22Rv1 (cell line): ENCODE measurements around the gene ODAD4.

Source experiments
- H3K27ac ChIP-seq: fragments of 450-650 bp; 2 replicates; pipeline ENCODE4 v1.5.1; 2017
- ZFX ChIP-seq: fragments of 450-650 bp; IDR thresholded peaks from 2 replicates; pipeline ENCODE4 v1.6.1; 2017; ENCODE audit warnings: antibody characterized with exemption, borderline replicate concordance
- TF ChIP-seq, protein P1 (sequence below): fragments of 450-650 bp; IDR thresholded peaks from 2 replicates; pipeline ENCODE4 v1.5.1; 2017; ENCODE audit warnings: mild to moderate bottlenecking

ODAD4 gene

DNA sequence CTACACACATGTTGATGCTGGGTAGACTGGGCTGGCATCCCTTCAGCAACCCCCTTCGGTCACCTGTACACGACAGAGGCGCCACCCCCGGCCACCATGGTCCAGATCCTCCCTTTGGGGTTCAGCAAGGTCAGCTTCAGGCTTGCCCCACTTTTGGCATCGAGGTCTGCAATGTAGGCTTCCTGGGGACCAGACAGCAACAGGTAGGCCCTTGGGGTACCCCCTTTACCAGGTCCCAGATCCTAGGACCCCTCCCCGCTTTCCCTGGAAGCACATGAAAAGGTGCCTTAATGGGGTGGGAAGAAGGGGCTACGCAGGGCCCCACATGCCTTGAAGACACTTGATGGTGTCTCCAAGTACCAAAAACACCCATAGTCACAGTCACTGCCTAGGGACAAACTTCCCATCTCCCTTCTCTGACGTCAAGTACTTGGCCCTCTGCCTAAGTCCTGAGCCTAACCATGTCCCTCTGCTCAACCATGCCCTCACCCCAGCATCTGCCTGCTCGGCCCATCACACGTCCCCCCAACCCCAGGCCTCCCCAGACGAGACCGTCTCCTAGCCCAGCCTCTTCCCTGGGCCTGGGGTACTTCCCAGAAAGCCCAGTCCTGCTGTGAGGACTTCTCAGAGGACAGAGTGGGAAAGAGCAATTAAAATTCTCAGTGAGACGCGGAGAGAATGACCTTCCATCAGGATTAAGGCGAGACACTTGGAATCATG lies 23.8 kb upstream of the ODAD4 start:
- no peak overlapping the region for H3K27ac ChIP-seq
- TF ChIP-seq, protein P1, sequence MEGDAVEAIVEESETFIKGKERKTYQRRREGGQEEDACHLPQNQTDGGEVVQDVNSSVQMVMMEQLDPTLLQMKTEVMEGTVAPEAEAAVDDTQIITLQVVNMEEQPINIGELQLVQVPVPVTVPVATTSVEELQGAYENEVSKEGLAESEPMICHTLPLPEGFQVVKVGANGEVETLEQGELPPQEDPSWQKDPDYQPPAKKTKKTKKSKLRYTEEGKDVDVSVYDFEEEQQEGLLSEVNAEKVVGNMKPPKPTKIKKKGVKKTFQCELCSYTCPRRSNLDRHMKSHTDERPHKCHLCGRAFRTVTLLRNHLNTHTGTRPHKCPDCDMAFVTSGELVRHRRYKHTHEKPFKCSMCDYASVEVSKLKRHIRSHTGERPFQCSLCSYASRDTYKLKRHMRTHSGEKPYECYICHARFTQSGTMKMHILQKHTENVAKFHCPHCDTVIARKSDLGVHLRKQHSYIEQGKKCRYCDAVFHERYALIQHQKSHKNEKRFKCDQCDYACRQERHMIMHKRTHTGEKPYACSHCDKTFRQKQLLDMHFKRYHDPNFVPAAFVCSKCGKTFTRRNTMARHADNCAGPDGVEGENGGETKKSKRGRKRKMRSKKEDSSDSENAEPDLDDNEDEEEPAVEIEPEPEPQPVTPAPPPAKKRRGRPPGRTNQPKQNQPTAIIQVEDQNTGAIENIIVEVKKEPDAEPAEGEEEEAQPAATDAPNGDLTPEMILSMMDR, result no peak
- TF ChIP-seq ZFX, result no peak

DNA sequence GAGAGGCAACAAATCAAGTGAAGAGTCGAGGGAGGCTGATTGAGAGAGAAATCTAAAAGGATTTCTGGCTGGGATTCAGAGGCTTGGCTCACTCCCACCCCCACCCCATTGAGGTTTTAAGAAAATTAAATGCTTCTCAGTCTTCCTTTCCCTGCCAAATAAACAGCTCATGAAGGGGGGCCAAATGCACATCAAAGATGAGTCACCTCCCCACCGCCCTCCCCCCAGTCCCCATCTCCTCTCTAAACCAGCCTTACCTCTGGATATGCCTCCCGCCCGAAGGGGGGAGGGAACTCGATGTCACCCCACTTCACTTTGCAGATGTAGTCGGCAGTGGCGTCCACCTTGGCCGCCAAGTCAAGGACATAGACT lies 23.2 kb upstream of the ODAD4 start:
- H3K27ac ChIP-seq, result no peak overlapping the region
- TF ChIP-seq, protein P1, result no peak
- no peak for TF ChIP-seq ZFX

DNA sequence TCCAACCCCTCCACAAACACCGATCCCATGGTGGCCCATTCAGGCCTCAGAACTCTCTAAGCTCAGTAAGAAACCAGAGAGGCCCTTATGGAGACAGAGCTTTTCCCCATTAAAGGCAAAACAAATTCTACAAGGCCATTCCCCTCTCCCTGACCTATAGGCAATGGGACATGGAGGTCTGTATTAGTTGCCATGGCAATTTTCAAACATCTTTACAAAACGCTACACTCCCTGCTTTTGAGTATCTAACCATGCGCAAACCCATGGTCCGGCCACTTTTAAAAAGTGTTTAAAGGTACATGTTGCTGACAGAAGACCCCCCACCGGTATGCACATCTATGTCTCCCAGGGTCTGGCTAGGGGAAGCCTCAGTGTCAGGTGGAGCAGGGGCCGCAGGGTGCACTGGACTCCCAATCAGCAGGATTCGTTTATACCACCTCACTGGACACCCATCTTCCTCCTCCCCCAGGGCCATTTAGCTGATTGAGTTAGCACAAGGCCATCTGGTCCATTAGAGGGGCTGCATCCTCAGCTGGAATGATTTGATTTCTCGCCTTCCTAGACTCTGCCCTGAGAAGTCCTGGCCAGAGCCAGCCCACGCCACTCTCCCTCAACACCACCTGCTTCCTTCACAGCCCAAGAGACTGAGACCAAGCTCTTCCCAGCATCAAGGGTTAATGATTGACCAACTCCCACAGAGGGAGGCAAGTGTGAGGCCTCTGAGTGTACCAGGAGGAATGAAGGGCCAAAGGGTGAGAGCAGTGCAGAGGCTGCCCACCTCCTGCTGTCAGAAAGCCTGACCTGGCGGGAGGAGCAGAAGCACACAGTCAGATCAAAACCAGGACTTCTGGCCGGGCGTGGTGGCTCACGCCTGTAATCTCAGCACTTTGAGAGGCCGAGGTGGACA lies 22.5 kb upstream of the ODAD4 start:
- TF ChIP-seq, protein P1, result no peak
- no peak for TF ChIP-seq ZFX
- H3K27ac ChIP-seq, result no peak overlapping the region

DNA sequence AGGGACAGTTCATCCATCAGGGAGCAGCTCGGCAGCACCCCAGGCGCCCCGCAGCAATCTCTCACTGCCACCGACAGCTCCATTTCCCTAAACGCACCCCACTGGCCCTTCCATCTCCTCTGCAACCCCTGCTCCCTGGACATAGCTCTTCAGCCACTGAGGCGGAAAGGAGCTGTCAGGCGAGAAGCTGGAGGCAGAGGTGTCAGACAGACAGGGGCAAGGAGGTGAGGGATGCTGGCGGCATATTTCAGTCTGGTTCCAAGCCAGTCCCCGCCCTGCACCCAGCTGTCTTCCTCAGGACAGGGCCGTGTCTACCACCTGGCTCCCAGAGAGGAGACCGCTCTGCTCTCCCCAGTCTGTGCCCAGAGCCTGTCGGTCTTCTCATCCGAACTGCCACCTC lies 21.3 kb upstream of the ODAD4 start:
- no peak for TF ChIP-seq ZFX
- TF ChIP-seq, protein P1, result no peak

DNA sequence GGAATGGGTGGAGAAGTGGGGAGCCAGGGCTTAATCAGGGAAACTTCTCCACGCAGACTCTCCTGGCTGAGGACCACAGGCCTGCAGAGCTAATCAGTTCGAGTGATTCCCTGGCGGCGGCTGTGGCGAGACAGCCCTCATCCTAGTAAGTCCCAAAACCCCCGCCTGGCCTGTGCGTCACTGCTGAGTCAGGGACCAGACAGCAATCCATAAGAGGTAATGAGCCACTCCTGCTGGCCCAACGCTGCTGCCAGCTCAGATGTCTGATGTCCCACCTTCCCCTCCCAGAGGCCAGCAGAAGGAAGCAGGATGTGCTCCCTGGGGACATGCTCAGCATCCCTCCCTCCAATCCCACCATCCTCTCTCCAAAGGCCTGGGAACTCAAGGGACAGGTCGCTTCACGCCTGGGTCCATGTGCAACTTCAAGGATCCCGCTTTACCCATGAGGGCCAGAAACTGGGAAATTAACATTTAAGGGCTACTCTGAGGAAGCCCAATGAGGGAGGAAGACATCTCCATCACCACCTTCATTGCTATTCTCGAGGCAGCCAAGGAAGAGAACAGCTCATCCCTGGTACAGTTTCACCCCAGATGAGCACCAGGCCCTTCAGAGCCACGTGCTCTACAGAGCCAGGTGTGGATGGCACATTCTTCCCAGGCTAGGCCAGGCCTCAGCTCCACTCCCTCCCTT lies 19.6 kb upstream of the ODAD4 start:
- H3K27ac ChIP-seq, result no peak overlapping the region
- TF ChIP-seq, protein P1, result no peak

More for the DNA sequence above, 21.3 kb upstream of the ODAD4 start:
- no peak overlapping the region for H3K27ac ChIP-seq

DNA sequence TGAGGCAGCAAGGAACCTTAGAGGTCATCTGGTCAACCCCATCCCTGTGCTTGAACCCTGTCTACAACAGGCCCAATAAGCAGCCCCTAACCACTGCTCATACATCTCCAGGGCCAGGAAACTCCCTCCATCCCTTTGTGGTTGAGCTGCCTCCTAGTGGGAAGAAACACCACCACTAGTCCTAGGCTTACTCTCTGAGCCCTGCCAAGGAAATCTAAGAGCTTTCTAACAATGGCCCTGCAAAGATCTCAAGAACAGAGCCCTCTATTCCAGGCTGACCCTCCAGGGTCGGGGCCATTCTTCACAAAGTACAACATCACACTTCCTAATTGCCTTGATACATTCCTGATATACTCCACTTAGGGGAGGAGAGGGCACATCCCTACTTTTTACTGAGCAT lies 17.5 kb upstream of the ODAD4 start:
- TF ChIP-seq, protein P1, result no peak
- TF ChIP-seq ZFX, result no peak
- no peak overlapping the region for H3K27ac ChIP-seq
